ENCODE results near the gene NHERF2.

The NHERF2 gene

GRCh38 chr16:2084895-2085625 lies 58.4 kb downstream of the NHERF2 start:
- DNase-seq, result no peak

- DNase-seq, result no peak
Measured at GRCh38 chr16:2085669-2086068, 59.0 kb downstream of the NHERF2 start.

- DNase-seq, result no peak
Measured at GRCh38 chr16:2086106-2086742, 59.5 kb downstream of the NHERF2 start.

DNA sequence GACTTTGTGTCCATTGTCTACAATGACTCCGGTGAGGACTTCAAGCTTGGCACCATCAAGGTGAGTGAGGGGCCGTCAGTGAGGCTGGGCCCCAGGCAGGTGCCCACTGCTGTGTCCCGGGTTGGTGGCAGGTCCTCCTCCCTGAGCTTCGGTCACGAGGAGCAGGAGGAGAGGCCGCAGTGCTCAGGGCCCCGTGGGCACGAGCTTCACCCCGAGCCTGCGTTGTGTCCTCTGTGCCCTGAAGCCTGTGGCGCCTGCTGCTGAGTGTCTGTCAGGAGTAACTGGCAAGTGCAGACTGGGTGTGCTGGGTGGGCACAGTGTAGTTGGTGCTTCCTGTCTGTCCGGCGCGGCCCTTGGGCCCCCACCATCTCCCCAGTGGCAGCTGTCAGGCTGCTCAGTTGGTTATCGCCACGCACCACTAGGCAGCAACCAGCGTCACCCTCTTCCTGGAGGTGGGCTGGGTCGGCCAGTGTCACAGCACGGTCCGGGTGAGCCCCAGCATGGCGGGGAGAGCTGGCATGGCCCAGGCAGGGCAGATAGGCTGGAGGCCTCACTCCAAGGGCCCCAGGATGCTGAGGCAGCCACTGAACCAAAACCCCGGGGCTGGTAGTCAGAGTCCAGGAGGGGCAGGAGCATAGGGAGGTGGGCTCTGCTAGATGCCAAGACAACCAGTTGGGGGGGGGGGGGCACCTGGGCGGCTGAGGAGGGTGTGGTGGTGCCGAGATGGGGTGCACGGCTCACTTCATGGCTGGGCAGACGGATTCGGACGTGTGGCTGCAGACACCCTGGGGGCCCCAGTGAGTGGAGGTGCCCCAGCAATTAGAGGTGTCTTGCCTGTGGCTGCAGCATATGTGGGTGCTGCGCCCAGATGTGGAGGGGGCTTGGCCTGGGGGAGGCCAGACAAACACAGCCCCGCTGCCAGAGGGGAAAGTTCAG lies 60.4 kb downstream of the NHERF2 start:
- no peak for DNase-seq

DNA sequence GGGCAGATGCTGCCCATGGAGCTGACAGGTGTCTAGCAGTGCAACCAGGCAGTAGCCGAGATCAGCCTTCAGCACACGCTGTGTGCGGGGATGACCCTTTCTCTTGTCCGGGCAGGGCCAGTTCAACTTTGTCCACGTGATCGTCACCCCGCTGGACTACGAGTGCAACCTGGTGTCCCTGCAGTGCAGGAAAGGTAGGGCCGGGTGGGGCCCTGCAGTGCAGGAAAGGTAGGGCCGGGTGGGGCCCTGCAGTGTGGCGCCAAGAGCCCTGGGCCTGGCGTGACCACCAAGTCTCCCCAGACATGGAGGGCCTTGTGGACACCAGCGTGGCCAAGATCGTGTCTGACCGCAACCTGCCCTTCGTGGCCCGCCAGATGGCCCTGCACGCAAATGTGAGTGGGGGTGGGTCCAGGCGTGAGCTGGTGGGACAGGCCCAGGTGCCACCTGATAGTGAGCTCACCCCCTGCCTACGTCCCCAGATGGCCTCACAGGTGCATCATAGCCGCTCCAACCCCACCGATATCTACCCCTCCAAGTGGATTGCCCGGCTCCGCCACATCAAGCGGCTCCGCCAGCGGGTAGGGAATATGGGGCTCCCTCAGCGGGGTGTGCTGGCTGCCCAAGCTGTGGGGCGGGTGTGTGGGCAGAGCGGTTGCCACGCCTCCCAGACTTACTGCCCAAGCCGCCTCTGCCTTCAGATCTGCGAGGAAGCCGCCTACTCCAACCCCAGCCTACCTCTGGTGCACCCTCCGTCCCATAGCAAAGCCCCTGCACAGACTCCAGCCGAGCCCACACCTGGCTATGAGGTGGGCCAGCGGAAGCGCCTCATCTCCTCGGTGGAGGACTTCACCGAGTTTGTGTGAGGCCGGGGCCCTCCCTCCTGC lies 61.3 kb downstream of the NHERF2 start:
- DNase-seq, result no peak
